ENCODE measurements around the gene NTN1.

- TF ChIP-seq POLR2A (IDR thresholded peaks at IDR 0.05) (no peak), EP300 (IDR thresholded peaks at IDR 0.05; ENCODE audit: low read depth) (no peak)
- TF ChIP-seq, protein P1, sequence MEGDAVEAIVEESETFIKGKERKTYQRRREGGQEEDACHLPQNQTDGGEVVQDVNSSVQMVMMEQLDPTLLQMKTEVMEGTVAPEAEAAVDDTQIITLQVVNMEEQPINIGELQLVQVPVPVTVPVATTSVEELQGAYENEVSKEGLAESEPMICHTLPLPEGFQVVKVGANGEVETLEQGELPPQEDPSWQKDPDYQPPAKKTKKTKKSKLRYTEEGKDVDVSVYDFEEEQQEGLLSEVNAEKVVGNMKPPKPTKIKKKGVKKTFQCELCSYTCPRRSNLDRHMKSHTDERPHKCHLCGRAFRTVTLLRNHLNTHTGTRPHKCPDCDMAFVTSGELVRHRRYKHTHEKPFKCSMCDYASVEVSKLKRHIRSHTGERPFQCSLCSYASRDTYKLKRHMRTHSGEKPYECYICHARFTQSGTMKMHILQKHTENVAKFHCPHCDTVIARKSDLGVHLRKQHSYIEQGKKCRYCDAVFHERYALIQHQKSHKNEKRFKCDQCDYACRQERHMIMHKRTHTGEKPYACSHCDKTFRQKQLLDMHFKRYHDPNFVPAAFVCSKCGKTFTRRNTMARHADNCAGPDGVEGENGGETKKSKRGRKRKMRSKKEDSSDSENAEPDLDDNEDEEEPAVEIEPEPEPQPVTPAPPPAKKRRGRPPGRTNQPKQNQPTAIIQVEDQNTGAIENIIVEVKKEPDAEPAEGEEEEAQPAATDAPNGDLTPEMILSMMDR (IDR thresholded peaks at IDR 0.05): no peak
Observed at GRCh38 chr17:9056566-9056965, 35.3 kb downstream of the NTN1 start.
